Dedifferentiated amniotic fluid mesenchymal stem cell (primary cell): ENCODE results near the gene PISD.

Experiments
- DNase-seq: peaks from one replicate; pipeline ENCODE4 v3.0.0-alpha.2; 2016; ENCODE audit errors: extremely low spot score

Gene PISD

DNA sequence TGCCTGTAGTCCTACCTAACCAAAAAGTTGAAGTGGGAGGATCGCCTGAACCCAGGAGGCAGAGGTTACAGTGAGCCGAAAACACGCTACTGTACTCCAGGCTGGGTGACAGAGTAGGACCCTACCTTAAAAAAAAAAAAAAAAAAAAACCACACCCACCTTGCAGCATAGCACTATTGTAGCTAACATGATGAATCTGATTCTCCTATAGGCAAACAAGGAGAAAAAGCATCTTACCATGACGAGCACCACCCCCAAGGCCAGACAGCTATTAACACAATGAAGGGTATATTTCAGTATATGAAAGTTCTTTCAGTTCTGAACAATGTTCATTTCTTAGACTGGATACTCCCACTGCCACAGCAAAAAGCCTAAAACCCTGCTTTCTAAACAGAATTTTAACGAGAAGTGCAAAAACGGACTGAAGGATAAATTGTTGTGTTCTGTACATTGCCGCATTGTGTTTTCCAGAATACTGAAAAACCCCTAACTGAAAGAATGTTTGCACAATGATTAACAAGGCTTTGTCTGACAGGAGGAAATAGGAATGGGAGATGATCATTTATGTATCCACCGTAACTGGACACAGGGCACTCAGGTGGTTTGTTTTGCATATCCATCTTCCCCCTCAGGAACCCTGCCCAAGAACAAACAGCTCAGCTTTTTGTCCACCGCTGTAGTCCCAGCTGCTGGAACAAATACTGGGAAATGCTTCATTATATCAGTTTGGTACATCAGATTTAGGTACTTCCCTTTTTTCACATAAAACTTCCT, 8.9 kb downstream of the PISD start:
- DNase-seq: no peak

DNA sequence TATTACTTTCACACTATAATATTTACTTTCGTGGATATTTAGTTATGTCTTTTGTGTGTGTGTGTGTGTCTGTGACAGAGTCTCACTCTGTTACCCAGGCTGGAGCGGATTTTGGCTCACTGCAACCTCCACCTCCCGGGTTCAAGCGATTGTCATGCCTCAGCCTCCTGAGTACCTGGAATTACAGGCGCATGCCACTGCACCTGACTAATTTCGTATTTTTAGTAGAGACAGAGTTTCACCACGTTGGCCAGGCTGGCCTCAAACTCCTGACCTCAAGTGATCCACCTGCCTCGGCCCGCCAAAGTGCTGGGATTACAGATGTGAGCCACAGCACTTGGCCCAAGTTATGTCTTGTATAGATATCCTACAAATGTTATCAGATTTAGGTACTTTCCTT, 9.9 kb downstream of the PISD start:
- DNase-seq: no peak

DNA sequence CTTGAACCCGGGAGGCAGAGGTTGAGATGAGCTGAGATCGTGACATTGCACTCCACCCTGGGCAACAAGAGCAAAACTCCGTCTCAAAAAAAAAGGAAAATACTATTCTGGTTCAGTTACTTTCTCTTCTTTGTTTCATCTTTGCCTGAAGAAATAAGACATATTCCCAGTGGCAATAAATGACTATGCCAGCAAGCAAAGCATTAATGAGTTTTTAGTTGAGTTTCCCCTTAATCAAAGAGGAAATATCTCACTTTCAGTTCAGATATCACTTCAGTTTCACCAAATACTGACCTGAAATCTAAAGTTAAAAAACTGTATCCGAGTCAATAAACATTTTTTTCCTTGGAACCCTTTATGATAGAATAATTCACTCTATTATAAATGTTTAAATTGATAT, 10.4 kb downstream of the PISD start:
- no peak for DNase-seq

DNA sequence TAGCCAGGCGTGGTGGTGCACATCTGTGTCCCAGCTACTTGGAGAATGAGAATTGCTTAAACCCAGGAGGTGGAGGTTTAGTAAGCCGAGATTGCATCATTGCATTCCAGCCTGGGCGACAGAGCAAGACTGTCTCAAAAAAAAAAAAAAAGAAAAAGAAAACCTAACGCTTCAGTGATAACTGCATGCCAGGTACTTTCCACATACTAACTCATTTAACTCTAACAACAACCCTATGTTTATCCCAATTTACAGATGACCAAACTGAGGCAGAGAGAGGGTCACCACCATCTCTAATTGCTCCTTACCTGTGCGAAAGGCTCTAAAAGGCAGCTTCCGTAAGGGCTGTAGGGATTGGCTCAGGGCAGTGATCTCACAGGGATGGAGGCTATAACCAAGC, 11.6 kb downstream of the PISD start:
- peak; percentile 57 for DNase-seq

DNA sequence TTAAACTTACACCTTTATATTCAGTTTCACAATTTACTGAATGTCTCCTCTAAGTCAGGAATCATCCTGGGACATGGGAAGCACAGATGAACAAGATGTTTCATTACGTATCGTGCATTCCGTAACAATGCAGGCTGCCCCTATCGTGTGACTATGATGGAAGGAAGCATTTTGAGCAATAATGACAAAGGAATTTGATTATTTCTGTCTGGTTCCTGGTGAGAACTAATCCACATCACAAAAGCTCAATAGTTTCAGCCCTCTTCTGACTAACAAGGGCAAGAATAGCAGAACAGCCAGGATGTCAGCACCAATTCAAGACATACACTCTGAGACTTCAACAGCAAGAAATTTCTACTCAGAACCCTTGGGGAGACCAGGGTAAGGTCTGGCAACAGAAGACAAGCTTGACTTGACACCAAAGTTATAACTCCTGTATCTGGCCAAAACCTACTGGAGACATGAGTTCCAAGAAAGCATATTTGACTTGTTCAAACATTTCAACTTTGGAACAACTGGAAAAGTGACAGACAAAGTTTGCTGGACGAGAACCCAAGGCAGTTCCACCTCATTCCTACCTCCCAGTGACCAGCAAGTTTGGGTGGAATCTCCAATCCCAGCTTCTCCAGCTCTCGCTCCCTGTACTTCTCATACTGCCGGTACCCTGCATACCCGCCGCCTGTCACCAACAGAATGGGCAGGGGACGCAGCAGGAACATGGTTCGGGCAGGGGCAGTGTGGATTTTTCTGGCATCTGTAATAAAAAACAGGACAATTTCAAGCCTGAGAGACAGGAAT, 14.3 kb downstream of the PISD start:
- DNase-seq: no peak

DNA sequence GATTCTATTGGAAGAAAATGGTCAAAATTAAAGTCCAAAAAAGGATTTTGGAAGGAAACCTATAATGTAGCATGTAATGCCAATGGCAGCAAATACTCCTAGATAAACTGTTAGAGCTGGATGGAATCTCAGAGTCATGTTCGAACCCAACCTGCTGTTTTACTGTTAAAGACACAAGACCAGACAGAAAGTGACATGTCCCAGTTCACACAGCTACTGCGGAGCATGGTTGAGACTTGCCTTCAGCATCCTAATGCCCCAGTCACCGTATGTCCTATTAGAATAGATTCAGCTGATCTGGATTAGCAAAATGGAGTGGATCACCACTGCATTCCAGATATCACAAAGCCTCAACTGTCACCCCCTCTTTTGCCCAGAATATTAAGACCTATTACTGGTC, 14.9 kb downstream of the PISD start:
- no peak for DNase-seq

DNA sequence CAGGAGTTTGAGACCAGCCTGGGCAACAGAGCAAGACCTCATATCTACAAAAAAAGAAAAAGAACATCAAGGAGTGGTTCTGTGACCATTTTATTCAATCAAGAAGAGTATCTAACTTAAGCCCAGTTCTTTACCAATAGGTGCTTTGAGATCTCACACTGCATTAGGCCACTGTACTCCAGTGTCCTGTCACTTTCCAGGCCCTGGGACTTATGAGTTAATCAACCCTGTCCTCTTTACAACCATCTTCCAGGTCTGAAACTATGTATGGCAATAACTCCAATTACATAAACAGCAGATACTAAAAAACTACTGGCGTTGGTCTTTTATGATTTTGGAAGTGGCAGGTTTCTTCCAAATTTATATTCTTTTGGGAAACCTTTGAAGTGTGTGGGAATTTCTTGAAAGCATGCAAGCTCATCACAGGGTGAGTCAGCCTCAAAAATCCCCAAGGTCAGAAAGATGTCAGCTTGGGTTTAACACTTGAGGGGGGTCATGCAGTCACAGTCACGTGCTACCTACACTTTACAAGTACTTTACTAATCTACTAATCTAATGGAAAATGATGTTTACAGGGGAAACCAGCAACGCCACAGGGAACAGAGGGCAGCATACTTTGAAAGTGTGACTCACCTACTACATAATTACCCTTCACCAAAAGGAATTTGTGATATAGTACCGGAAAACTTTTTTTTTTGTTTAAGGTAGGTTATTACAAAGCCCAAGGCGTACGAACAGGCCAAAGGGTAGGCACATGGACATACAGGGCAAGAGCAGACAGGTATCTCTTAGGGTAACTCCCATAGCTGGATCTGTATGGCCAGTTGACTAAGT, 15.6 kb downstream of the PISD start:
- DNase-seq: no peak

DNA sequence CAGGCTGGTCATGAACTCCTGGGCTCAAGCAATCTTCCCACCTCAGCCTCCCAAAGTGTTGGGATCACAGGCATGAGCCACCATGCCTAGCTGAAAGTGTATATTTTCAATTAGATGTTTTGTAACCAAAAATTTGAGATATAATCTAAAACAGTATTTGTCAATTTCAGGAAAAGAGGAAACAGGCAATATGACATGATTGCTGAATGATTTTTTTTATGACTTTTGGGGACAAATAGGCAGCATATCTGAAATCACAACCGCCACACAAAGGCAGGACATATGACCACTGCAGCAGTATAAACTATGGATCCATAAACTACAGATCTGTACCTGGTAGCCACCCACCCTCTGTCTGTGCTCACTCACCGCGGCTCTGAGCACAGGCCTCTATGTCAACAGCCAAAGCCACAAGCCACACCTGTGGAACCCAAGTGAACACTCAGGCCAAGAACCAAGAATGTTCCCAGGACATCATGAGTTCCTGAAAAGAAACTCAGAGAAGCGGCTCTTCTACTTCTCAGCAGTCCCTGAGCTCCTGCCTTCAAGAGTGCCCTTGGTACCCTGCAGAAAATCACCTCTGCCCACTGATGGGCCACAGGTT, 22.5 kb downstream of the PISD start:
- DNase-seq: no peak

DNA sequence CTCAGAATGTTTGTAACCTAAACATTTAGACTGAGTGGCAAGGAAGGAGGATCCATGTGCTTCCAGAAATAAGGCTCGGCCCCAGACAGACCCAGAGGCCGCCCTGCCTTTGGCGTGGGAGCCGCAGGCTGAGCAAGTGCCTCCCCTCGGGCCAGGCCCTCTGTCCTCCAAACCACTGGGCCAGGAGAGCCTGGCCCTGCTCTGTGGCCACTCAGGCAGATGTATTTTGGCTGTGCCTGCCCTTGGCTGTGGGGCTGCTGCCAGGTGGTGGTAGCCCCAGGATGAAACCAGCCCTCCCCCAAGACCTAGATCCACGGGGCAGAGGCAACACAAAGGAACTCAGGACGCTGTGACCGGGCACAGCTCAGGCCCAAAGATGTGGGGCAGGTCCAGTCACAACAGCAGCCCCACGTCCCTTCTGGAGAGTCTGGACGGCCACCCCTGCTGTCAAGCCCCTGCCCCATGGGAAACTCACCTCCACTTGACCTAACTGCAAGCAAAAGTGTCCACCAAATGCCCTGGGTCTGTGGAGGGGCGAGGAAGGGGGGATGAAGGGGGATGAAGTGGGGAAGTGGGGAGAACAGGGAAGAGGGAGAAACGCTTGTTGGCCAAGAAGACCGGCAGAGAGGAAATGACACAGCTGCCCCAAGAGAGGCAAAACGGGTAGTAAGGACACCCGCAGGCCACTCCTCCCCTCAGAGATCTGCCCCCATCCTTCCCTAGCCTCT, 24.0 kb downstream of the PISD start:
- DNase-seq: no peak

DNA sequence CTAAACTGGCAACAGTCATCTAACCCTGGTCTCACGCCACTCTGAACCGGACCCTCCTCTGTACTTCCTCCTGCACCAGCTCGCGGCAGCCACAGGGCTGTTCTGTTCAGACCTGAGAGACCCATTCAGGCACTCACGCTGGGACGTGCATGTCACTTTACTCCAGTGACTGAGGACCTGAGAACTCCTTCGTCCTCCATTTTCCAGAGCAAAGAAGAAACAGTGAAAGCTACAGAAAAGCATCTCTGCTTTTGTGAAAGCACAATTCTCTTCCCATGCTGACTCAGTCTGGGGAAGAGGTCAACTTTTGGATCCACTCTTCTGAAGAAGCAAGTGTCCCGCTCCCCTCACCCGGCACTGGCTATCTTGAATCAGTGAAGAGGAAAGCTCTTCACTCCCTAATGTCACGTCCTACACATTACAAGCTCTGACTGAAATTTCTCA, 24.5 kb downstream of the PISD start:
- DNase-seq: no peak

DNA sequence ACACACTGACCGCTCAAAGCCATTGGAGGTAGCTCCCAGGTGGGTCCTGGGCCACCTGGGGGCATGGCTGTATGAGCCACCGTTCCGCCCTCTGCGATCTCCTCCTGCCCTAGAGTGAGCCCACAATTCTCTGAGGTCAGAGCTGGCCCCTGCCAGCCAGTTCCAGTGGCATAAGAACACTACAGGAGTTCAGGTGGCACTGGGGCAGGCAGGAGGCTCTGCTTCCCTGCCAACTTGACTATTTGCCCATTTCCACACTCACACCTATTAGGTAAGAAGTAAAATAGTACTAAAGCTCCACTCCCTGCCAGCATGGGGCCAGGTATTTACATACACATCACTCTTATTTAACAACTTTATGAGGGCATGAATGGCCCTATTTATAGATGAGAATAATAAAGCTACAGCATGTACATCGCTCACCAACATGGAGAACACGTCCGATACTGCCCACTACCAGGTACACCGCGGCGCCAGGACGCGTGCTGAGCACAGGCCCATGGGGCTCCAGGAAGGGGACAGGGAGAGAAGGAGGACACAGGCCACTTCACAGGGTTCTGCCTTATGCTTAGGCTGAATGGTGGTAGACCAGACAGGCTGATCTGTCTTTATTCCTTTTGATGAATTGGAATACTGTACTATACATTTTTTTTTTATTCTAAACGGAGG, 26.2 kb downstream of the PISD start:
- DNase-seq: no peak

DNA sequence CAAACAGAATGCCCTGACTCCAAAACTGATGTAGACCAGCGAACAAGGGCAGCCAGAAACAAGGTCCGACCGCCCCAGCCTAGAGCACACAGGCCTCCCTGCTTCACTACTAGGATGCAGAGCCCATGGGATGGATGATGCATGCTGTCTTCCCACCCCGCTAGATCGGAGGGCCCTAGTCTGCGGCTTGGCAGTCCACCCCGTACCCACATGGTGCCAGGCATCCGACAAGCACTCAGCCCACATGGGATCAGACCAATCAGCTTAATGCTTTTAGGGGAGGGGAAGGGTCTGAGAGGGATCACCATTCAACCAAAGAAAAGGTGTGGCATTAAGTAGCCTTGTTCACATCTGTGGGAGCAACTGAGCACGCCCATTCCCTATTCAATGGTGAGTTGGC, 30.6 kb downstream of the PISD start:
- no peak for DNase-seq

DNA sequence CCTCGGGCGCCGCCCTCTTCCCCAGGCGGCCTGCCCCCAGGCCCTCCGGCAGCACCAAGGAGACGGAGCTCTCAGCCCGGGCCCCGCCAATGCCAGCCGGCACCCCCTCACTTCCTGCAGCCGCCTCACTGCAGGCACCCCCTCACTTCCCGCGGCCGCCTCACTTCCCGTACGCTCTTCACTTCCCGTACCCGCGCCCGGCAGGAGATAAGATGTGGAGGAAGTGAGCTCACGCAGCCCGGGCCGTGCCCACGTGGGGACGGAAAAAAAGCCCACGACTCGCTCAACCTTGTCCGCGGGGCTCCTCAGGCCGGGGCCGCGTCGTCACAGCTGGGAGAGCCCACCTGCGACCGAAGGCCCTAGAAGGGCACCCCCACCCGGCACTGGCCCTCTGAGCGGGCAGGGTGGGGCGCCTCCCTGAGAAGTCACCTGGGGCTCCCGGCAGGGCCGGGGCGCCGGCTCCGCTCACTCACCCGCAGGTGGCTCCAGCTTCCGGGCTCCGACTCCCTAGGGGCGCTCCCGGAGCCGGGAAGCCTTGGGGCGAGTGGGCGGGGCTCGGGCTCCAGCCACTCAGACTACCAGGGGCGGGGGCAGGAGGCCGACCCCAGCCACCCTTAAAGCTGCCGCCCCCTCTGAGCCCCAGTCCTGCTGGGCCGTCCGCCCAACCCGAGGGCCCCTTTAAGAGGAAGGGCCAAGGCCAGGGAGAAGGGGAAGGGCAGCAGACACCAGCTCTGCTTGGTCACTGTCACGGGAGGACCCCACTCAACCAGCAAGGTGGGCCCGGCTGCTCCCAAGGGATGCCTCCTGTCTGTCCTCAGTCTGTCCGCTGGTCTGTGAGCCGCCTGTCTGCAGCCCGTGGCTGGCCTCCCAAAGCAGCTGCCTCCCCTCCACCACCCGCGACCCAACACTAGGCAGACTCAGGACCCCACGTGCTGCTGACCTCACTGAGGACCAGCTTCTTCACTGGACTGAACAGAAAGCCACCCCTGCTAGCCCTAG, 31.4 kb downstream of the PISD start:
- peak; percentile 22 for DNase-seq

DNA sequence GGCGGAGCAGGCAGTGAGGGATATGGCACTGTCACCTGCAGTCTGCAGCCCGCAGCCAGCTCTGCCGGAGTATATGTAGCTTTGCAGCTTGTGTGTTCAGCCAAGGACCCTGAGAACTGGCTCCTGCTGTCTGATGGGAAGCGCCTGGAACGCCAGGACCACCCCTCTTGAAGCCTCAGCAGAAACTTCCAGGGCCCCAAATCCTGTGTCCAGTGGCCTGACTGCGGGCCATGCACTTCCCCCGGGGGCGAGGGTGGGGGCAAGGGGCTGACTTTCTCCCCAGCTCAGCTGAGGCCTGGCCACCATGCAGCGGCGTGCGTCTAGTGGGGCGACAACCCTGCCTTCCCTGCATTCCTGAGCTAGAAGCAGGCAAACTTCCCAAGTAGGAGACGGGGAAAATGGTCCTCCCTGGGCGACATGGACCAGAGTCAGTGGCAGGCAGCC, 32.3 kb downstream of the PISD start:
- DNase-seq: no peak

DNA sequence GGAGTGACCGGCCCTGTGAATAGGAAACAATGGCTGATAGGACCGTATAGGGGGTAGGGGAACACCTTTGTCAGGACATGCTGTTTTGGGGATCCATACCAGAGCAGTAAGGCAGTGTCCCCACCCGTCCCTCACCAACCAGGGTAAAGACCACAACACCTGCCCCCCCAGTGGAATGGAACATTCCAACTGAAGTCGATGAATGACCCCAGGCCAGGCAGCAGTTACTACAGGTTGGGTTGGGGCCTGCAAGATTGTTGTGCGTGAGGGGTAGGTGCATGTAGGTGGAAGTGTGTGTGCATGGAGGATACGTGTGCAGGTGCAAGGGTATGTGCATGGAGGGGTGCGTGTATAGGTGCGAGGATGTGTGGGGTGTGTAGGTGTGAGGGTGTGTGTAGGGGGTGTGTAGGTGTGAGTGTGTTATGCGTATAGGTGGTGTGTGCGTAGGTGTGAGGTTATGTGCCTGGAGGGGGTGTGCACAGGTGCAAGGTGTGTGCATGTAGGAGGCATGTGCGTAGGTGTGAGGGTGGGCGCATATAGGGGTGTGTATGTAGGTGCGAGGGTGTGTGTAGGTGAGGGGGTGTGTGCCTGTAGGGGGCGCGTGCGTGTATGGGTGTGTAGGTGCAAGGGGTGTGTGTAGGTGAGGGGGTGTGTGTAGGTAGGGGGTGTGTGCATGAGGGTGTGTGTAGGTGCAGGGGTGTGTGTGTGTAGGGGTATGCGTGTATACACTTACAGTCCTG, 32.9 kb downstream of the PISD start:
- DNase-seq: no peak

DNA sequence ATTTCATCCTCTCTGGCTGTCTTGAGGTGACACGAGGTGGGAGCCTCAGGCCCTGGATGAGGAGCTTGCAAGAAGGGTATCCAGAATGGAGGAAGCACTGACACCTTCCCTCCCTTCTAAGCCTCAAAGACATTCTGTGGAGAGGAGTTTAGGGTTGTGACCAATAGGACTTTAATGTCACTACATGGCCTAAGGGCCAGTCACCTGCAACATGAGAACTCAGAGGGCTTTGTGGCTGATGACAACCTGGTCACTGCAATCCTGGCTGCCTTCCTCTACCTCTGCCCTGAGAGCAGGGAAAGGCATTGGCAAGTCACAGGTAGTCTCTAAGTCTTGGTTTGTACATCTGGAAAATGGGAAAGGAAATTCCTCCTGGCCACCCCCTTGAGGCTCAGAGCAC, 33.7 kb downstream of the PISD start:
- no peak for DNase-seq

DNA sequence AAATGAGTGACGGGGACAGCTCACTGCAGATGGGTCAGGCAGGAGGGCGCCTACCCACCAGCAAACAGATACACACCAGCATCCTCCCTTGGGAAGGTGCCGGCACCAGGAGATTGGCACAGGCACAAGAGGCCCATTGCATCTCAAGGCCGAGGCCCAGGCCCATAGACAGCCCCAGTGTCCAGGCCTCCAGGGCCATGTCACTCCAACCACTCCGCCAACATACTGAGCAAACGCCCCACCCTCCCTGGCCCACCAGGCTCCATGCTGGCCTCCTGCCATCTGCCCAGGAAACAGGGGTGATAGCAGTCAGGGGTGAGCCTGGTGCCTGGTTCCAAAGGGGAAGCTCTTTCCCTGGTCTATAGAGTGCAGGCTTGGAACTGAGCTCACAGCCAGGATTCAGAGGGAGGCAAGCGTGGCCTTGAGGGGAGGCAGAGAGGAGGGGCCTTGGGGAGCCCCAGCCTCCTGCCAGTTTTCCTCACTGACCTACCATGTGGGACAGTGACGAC, 34.7 kb downstream of the PISD start:
- no peak for DNase-seq

DNA sequence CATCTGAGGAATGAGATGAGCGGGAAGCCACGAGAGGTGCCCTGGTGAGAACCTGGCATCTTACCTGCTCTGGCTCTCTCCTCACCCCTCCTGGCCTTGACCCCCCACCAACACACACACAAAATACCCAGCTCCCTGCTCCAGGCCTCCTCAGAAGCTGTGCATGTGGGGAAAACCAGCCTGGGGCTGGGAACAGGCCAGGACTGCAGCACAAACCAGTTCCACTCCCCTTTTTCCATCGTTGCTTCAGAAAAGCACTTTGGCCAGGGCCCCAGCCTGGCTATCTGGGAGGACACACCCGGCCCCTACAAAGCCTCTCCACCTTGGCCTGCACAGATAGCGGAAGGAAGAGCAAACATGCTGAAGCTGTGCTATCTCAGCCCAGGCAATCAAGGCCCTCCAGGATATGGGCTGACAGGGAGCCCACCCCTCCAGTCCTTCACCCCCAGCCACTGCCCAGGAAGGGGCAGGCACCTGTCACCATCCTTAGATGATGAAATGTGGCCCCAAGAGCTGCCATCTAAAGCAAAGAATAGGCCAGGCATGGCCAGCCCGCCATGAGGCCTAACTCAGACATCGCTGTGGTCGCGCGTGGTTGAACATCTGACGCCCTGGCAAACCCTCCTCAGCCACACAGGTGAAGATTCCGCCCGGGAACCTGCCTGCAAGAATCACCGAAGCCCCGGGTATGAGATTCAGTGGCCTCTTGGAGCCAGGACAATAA, 35.4 kb downstream of the PISD start:
- no peak for DNase-seq
